SU-DHL-6 (cell line): ENCODE data around the gene GAR1.

Source experiments
- H2AFZ ChIP-seq: fragments of 200-600 bp; sonication (generic); 2 replicates; pipeline ENCODE4 v1.6.1; 2014; ENCODE audit warnings: low read depth, mild to moderate bottlenecking, moderate library complexity, mixed read lengths, antibody characterized with exemption, low read length; ENCODE audit not compliant: severe bottlenecking
- H3F3A ChIP-seq: fragments of 200-600 bp; shearing (Covaris generic); 2 replicates; pipeline ENCODE4 v1.6.0; 2016; ENCODE audit warnings: antibody characterized with exemption, mild to moderate bottlenecking; ENCODE audit not compliant: insufficient read depth
- H3K27ac ChIP-seq: fragments of 200-600 bp; sonication (generic); 2 replicates; pipeline ENCODE4 v1.5.1; 2016; ENCODE audit warnings: low read depth, mild to moderate bottlenecking, low read length, moderate library complexity, mixed read lengths
- H3K27me3 ChIP-seq: fragments of 200-600 bp; sonication (generic), shearing (Covaris generic); 2 replicates; pipeline ENCODE4 v1.6.0; 2014; ENCODE audit warnings: mild to moderate bottlenecking, low read length
- H3K36me3 ChIP-seq: fragments of 200-600 bp; sonication (generic); 2 replicates; pipeline ENCODE4 v1.6.1; 2014; ENCODE audit warnings: mild to moderate bottlenecking, low read length, mixed read lengths
- H3K4me2 ChIP-seq: fragments of 300-600, 200-600 bp; shearing (Covaris generic), sonication (generic); 2 replicates; pipeline ENCODE4 v1.6.0; 2014; ENCODE audit warnings: low read length, low read depth, mild to moderate bottlenecking; ENCODE audit not compliant: poor library complexity, severe bottlenecking
- H3K4me3 ChIP-seq: fragments of 200-600 bp; sonication (generic); 2 replicates; pipeline ENCODE4 v1.5.1; 2014; ENCODE audit warnings: antibody characterized with exemption, low read length, mild to moderate bottlenecking, mixed read lengths; ENCODE audit not compliant: insufficient read depth, poor library complexity, severe bottlenecking
- H3K79me2 ChIP-seq: fragments of 200-600 bp; sonication (generic); 2 replicates; pipeline ENCODE4 v1.6.1; 2014; ENCODE audit warnings: mild to moderate bottlenecking, low read length, moderate library complexity; ENCODE audit not compliant: insufficient read depth
- H3K9ac ChIP-seq: fragments of 200-600 bp; sonication (generic); 2 replicates; pipeline ENCODE4 v1.7.0; 2014; ENCODE audit warnings: mild to moderate bottlenecking, low read length
- H3K9me2 ChIP-seq: fragments of 200-600 bp; sonication (generic); replicated peaks from 2 replicates; pipeline ENCODE4 v1.6.1; 2014; ENCODE audit warnings: low read length; ENCODE audit not compliant: insufficient read depth
- H3K9me3 ChIP-seq: fragments of 200-600 bp; sonication (generic); 2 replicates; pipeline ENCODE4 v1.6.1; 2014; ENCODE audit warnings: low read length, mixed read lengths; ENCODE audit not compliant: insufficient read depth
- H4K20me1 ChIP-seq: fragments of 200-600 bp; sonication (generic); 2 replicates; pipeline ENCODE4 v1.6.1; 2014; ENCODE audit warnings: low read depth, mild to moderate bottlenecking, antibody characterized with exemption, low read length, moderate library complexity, mixed read lengths
- EZH2phosphoT487 ChIP-seq: fragments of 200-600 bp; sonication (generic), shearing (Covaris generic); conservative IDR thresholded peaks from 2 replicates; pipeline ENCODE4 v1.6.1; 2018; ENCODE audit warnings: mild to moderate bottlenecking, antibody characterized with exemption, low read length, moderate library complexity, mixed read lengths
- TF ChIP-seq, protein P1 (sequence below): fragments of 200-600 bp; sonication (generic); IDR thresholded peaks from one replicate; pipeline ENCODE4 v1.5.1; 2017; ENCODE audit warnings: antibody characterized with exemption, mild to moderate bottlenecking, low read length, moderate library complexity; ENCODE audit not compliant: insufficient read depth, poor library complexity, severe bottlenecking

GAR1 gene

DNA sequence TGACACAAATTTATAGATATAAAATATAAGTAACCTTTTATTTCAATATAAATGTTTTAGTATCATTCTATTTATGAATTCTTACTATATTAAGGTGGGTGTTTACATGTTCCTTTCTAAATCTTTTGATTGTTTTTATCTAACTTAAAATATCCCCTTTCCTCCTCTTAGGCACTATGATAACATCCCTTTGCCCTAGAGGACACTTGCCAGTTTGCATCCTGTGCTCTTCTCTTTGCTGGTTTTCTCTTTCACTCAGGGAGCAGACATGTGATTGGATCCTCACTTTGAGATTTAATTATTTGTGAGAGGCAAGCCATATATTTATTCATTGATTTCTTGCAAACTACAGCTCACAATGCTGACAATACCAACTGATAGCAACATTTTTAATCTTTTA lies 48.6 kb downstream of the GAR1 start:
- Histone ChIP-seq H3K27ac (no peak overlapping the region), H3K4me2 (no peak overlapping the region), H4K20me1 (no peaks in the 10 kb centered on the region), H3K9ac (no peak overlapping the region), H3K9me2 (no peaks in the 10 kb centered on the region), H3K4me3 (no peak overlapping the region), H3K36me3 (no peaks in the 10 kb centered on the region), H3K79me2 (no peaks in the 10 kb centered on the region), H3F3A (no peaks in the 10 kb centered on the region), H3K27me3 (no peaks in the 10 kb centered on the region), H3K9me3 (no peaks in the 10 kb centered on the region), H2AFZ (no peak overlapping the region)
- TF ChIP-seq, protein P1, sequence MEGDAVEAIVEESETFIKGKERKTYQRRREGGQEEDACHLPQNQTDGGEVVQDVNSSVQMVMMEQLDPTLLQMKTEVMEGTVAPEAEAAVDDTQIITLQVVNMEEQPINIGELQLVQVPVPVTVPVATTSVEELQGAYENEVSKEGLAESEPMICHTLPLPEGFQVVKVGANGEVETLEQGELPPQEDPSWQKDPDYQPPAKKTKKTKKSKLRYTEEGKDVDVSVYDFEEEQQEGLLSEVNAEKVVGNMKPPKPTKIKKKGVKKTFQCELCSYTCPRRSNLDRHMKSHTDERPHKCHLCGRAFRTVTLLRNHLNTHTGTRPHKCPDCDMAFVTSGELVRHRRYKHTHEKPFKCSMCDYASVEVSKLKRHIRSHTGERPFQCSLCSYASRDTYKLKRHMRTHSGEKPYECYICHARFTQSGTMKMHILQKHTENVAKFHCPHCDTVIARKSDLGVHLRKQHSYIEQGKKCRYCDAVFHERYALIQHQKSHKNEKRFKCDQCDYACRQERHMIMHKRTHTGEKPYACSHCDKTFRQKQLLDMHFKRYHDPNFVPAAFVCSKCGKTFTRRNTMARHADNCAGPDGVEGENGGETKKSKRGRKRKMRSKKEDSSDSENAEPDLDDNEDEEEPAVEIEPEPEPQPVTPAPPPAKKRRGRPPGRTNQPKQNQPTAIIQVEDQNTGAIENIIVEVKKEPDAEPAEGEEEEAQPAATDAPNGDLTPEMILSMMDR: no peak
- no peak for TF ChIP-seq EZH2phosphoT487

DNA sequence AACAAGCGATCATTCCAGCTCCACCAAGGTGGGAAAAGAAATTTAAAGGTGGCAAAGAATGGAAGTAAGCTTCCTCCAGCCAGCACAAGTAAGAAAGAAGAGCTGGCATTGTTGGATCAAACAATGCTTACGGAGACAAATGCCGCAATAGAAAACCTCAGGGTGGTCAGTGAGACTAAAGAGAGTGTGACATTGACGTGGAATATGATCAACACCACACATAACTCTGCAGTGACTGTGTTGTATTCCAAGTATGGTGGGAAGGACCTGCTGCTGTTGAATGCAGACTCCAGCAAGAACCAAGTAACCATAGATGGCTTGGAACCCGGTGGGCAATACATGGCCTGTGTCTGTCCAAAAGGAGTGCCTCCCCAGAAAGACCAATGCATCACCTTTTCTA lies 54.5 kb downstream of the GAR1 start:
- TF ChIP-seq EZH2phosphoT487: no peak
- TF ChIP-seq, protein P1: no peak
- no peak overlapping the region for H2AFZ ChIP-seq
- H3K9ac ChIP-seq: no peak overlapping the region
- H3K27me3 ChIP-seq: no peaks in the 10 kb centered on the region
- no peaks in the 10 kb centered on the region for H3K9me2 ChIP-seq
- no peak overlapping the region for H3K27ac ChIP-seq
- H3K4me3 ChIP-seq: no peak overlapping the region
- H3K79me2 ChIP-seq: no peaks in the 10 kb centered on the region
- H4K20me1 ChIP-seq: no peaks in the 10 kb centered on the region
- no peak overlapping the region for H3K4me2 ChIP-seq
- H3K9me3 ChIP-seq: no peaks in the 10 kb centered on the region
- H3K36me3 ChIP-seq: no peaks in the 10 kb centered on the region
- H3F3A ChIP-seq: no peaks in the 10 kb centered on the region

DNA sequence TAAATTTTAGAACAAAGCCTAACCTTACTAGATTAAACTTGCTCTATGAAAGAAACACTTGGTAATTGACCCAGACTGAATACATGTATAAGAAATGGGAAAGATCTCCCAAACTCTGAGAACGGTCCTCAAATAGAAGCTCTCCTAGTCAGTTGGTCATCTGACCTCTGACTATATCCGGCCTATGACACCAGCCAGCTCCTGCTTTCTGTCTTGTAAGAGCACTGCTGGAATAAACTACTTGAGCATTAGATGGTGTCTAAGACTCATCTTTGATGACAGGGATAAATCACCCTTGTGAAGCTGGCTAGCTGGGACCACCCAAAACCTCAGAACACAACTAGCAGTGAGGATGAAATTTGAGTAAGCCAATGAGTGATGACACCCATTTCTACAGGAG lies 56.5 kb downstream of the GAR1 start:
- TF ChIP-seq, protein P1: no peak
- no peak for TF ChIP-seq EZH2phosphoT487
- Histone ChIP-seq H3K36me3 (no peaks in the 10 kb centered on the region), H3K9me2 (no peaks in the 10 kb centered on the region), H3F3A (no peaks in the 10 kb centered on the region), H3K4me3 (no peak overlapping the region), H3K27me3 (no peaks in the 10 kb centered on the region), H3K9ac (no peak overlapping the region), H2AFZ (no peak overlapping the region), H3K4me2 (no peak overlapping the region), H3K79me2 (no peaks in the 10 kb centered on the region), H4K20me1 (no peaks in the 10 kb centered on the region), H3K9me3 (no peaks in the 10 kb centered on the region), H3K27ac (no peak overlapping the region)
